HG03457 (cell line): ENCODE data around the gene CPN1.
"Not testable (repeated sequence)": the region's sequence is repeated elsewhere in the genome, so short reads cannot be mapped to it uniquely, and the experiment has no call there.

Source experiments
- ATAC-seq: cut with Tn5 transposase; IDR thresholded peaks from one replicate; pipeline ENCODE4 v1.9.1; 2021; ENCODE audit warnings: moderate number of reproducible peaks; ENCODE audit not compliant: unreplicated experiment

The CPN1 gene

DNA sequence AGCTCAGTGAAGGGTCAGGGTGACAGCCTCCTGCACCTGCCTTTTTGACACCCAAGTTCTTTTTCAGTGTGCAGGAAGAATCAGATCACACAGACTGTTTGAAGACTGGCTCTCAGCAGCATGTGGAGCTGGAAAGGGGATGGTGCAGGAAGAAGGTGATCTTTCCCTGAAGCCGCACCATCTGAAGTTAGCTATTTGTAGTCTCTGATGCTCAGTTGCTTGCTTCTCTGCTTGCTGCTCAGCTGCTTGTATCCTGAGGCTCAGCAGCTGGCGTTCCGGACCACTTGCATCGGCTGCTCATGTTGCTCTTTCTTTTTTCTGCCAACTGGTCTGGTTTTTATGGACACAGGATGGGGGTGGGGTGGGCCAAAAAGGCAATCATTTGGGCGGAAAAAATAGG, 56.1 kb downstream of the CPN1 start:
- ATAC-seq, result no peak

DNA sequence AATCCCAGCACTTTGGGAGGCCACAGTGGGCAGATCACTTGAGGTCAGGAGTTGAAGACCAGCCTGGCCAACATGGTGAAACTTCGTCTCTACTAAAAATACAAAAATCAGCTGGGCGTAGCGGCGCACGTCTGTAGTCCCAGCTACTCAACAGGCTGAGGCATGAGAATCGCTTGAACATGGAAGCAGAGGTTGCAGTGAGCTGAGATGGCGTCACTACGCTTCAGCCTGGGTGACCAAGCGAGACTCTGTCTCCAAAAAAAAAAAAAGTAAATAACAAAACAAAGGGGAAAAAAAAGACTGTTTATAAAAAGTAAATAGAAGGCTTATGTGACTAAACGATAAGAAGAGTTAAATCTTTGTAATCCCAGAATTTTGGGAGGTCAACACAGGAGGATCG, 56.9 kb downstream of the CPN1 start:
- ATAC-seq, result no peak

GRCh38 chr10:100022403-100022802, 59.3 kb downstream of the CPN1 start:
- ATAC-seq, result no peak

DNA sequence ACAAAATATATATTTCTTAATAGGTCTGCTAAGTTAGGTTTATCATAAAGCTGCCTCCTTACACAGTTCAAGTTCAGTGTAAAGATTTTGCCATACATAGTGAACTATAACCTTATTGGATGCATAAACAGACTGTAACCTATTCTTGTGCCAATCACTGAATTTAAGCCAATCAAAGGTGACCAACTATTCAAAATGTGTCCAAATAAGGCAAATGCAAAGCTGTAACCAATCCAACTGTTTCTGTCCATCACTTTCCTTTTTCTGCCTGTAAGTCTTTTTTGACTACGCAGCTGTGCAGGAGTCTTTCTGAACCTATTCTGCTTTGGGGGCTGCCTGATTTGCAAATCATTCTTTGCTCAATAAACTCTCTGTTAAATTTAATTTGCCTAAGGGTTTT, 60.3 kb downstream of the CPN1 start:
- ATAC-seq, result no peak

DNA sequence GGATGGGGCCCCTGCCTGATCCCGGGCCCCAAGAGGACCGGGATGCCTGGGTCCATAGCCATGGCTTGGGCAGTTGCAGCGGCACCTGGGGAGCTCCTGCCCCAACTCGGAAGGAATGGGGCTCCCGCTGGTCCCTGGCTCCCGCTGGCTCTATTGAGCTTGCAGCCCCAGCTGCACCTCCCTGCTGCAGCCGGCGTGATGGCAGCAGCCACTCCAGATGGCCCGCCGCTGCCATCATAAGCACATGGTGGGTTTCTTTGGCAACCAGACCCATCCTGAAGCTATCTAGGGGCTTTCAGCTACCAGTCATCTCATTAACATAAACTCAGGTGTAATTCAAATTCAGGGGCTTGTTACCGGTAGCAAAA, 60.8 kb downstream of the CPN1 start:
- no peak for ATAC-seq

- peak; percentile 73 for ATAC-seq
Measured at GRCh38 chr10:100020142-100020885, 61.4 kb downstream of the CPN1 start.

- no peak for ATAC-seq
Measured at GRCh38 chr10:100019787-100020141, 61.9 kb downstream of the CPN1 start.

GRCh38 chr10:100014071-100014762, 67.5 kb downstream of the CPN1 start:
- no peak for ATAC-seq

DNA sequence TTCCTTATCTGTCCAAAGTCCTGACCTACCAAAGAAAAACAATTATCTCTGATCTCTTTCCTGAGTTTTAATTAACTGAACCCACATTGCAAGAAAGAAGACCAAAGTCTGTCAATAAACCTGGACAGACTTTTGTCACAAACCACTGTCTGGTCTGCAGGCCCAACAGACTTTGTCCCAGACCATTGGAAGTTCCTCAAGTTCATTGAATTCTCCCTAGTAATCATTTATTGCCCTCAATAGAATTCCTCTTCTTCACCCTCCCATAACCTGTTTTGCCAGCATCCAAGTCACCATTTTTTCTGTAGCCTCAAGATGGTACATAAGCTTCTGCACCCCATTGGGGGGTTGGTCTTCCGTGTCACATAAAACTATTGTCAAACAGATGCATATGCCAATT, 68.0 kb downstream of the CPN1 start:
- no peak for ATAC-seq

DNA sequence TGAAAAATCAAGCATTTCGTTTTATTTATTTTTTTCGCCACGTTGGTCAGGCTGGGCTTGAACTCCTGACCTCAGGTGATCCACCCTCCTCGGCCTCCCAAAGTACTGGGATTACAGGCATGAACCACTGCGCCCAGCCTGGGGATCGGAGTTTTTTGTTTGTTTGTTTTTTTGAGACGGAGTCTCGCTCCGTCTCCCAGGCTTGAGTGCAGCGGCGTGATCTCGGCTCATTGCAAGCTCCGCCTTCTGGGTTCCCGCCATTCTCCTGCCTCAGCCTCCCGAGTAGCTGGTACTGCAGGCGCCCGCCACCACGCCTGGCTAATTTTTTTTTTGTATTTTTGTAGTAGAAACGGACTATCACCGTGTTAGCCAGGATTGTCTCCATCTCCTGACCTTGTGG, 69.8 kb downstream of the CPN1 start:
- ATAC-seq, result not testable (repeated sequence)

- peak; percentile 55 for ATAC-seq
Measured at GRCh38 chr10:100009793-100010676, 71.6 kb downstream of the CPN1 start, which contains the start of gene DNMBP. DNMBP (minus strand) TSS chr10:100009947; CDS start chr10:99972124, 37,823 bp downstream.

GRCh38 chr10:100009283-100009792, 72.3 kb downstream of the CPN1 start:
- ATAC-seq, result peak; percentile 45

DNA sequence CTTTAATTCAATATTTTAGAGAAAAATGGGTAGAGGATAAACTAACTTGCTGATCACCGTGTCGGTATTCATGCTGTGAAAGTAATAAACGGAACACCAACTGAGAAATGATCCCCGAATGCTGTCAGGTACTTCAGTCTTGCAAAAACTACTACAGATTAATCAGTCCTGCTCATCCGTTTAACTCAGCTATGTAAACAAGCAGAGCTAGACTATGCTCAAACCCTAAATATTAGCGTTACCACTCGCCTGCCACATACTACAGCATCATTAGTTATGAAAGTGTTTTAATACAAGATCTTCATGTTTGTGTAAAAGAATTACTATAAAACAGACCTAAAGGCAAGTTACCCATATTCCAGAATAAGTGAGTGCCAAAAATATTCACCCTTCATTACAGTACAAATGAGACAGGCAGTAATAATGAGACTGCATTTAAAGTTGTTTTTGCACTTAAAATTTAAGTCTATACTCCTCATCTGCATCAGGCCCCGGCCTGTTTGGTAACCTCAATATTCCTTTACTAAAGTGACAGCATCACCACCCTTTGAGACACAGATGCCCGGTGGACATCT, 72.9 kb downstream of the CPN1 start:
- ATAC-seq, result no peak

- no peak for ATAC-seq
Measured at GRCh38 chr10:100008142-100008522, 73.5 kb downstream of the CPN1 start.

- ATAC-seq, result no peak
Measured at GRCh38 chr10:100007231-100008141, 74.2 kb downstream of the CPN1 start.

DNA sequence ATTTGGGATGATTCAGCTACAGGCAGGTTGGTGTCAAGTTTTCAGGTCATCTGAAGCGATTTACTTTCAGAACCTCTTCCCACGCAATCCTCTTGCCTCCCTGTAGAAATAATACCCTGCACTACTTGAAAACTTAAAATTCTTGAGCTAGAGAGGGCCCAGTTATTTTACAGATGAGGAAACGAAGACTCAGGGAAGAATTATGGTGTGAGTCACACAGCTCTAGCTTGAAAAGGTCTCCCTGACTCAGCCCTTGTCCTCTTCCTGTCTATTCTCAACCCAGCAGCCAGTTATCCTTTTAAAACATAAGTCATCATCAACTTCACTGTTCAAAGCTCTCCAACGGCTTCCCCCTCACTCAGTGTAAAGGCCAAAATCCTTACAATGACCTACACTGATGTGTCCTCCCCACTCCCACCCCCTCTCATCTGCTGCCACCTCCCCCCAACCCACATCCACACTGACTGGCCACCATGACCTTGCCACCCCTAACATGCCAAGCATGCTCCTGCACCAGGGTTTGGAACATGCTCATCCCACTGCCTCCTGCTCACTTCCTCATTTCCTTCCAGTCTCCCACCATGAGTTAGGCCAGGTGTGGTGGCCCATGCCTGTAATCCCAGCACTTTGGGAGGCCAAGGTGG, 75.3 kb downstream of the CPN1 start:
- no peak for ATAC-seq

GRCh38 chr10:100004805-100005510, 76.7 kb downstream of the CPN1 start:
- no peak for ATAC-seq

DNA sequence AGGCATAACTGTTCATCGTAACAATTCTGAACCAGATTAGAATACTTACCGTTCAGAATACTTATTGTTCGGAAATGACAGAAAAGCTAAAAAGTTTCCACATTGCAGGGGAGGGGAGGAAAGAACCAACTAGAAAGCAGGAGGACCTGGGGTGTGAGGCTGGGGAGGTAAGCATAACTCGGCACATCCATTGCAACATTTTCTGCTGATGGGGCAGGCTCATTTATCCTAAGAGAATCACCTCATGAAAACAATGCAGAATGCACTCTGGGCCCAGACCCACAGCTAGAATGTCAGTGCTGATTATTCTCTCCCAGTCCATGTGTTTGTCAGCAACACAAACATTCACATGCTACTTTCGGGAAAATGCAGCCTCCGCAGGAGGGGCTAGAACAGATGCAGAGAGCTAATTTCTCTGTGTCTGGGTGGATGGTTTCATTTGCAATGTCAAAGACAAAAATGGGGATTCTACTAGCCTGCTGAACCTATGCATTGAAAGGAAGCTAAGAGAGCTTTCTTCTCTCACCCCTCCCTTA, 81.5 kb downstream of the CPN1 start:
- no peak for ATAC-seq
